Islet precursor cell (in vitro differentiated cells): ENCODE data around the gene KPRP.

Experiments
- DNase-seq: peaks from one replicate; pipeline ENCODE4 v3.0.0-alpha.2; 2018

The KPRP gene

GRCh38 chr1:152774875-152775274 lies 17.1 kb downstream of the KPRP start, which contains the start of gene LCE1F:
TSS of gene LCE1F (plus strand) at chr1:152775140. CDS start at chr1:152776372, 1,232 bp downstream.
- no peak for DNase-seq

- DNase-seq = no peak
These were observed 18.5 kb downstream of the KPRP start for GRCh38 chr1:152776361-152776760.

- DNase-seq = no peak
These were observed 19.8 kb downstream of the KPRP start for GRCh38 chr1:152777510-152778137.

- DNase-seq = no peak
These were observed 25.3 kb downstream of the KPRP start for GRCh38 chr1:152783095-152783494.

GRCh38 chr1:152786077-152786476 lies 28.3 kb downstream of the KPRP start, which contains the start of gene LCE1E:
TSS of gene LCE1E (plus strand) at chr1:152786257. CDS start at chr1:152787300, 1,043 bp downstream.
- no peak for DNase-seq

- DNase-seq = no peak
These were observed 37.9 kb downstream of the KPRP start for GRCh38 chr1:152795686-152796085.

GRCh38 chr1:152796421-152796820 lies 38.6 kb downstream of the KPRP start, which contains the start of gene LCE1D:
TSS of gene LCE1D (plus strand) at chr1:152796721. CDS start at chr1:152797795, 1,074 bp downstream.
- DNase-seq = no peak

GRCh38 chr1:152801333-152801732 lies 43.5 kb downstream of the KPRP start:
- no peak for DNase-seq

- no peak for DNase-seq
These were observed 48.8 kb downstream of the KPRP start, which contains the start of gene LCE1C for GRCh38 chr1:152806576-152806975. TSS of gene LCE1C (minus strand) at chr1:152806651. CDS start at chr1:152805478, 1,173 bp downstream.

GRCh38 chr1:152811050-152811449 lies 53.2 kb downstream of the KPRP start:
- no peak for DNase-seq
